Activated T-helper 1 cell treated with anti-CD3 and anti-CD28 coated beads, Interleukin-12 subunit alpha, Interleukin-12 subunit beta, Interleukin-2, Interleukin-4 antibody, amounts not matched to agents 30 ng/mL and 10 ng/mL and 1 ng/mL, durations not matched to agents 14 hours and 24 hours and 36 hours (primary cell): ENCODE measurements around the gene ATE1. TPM values are rescaled to one million over a fixed set of nuclear protein-coding genes. Genes with fewer than 3 reads are reported as not detected.

Source experiments
- DNase-seq: peaks from one replicate; pipeline ENCODE4 v3.0.0; 2021; ENCODE audit warnings: low spot score
- H3K27ac Mint-ChIP-seq: one replicate; pipeline ENCODE4 v1.8.0; 2021; ENCODE audit warnings: mild to moderate bottlenecking, mixed read lengths
- H3K27me3 Mint-ChIP-seq: one replicate; pipeline ENCODE4 v1.8.0; 2022; ENCODE audit warnings: mild to moderate bottlenecking, moderate library complexity, mixed read lengths; ENCODE audit not compliant: insufficient read depth
- H3K36me3 Mint-ChIP-seq: one replicate; pipeline ENCODE4 v1.8.0; 2021; ENCODE audit warnings: low read depth, mixed read lengths
- H3K4me1 Mint-ChIP-seq: one replicate; pipeline ENCODE4 v1.8.0; 2021; ENCODE audit warnings: low read depth, mixed read lengths
- H3K4me3 Mint-ChIP-seq: one replicate; pipeline ENCODE4 v1.8.0; 2021; ENCODE audit warnings: mild to moderate bottlenecking, moderate library complexity, mixed read lengths
- H3K9me3 Mint-ChIP-seq: one replicate; pipeline ENCODE4 v1.8.0; 2021; ENCODE audit warnings: mixed read lengths
- intact Hi-C: fragments of 100-400 bp; cut with micrococcal nuclease; formaldehyde crosslinking; loops from one replicate; pipeline ENCODE4 v1.15.1; 2024
- total RNA-seq: library from RNA; stranded (reverse); gene quantifications from 2 replicates; pipeline ENCODE4 v1.2.3, GENCODE V29; 2022

ATE1 gene
- total RNA-seq, 1 donor from 2014 or later: 37.5 TPM

DNA sequence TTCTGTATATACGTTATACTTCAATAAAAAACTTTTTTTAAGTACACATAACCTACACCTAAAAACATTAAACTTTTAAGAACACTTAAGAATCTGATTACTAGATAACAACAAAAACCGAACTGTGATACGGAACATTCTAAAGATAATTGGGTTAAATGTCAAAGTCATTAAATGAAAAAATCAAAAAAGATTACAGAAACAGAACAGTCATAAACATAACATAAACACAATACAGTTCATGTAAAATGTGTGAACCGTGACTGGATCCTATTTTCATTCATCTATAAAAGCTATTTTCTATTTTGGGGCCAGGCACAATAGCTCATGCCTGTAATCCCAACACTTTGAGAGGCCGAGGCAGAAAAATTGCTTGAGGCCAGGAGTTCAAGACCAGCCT, 38.6 kb downstream of the ATE1 start:
- Mint-ChIP-seq H3K36me3 (peaks cover 8% of the 10 kb centered on the region), H3K9me3 (no peaks in the 10 kb centered on the region)
- intact Hi-C loops: loop anchor here (5.0 kb wide), 1 partner anchor 152 kb away; no protein-coding TSS in a partner anchor

DNA sequence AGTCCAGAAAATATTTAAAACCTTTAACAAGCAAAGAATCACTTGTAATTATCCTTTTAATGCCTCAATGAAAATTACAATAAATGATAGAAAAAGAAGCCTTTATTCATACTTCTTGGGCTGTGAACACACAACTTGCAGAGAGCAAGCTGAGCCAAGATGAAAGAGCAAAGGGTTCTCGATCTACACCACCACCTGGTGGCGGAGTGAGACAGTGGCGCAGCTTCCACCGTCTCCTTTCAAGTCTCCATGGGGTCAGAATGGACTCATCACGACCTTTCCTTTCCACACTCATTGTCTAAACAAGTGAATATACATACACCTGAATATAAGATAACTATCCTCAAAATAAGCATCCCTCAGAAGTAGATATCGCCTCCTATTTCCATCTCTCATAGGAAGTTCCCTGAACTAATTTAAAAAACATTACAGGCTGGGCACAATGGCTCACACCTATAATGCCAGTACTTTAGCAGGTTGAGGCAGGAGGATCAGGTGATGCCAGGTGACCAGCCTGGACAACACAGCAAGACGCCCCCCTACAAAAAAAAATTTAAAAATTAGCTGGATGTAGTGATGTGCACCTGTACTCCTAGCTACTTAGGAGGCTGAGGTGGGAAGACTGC, 40.7 kb downstream of the ATE1 start:
- H3K9me3 Mint-ChIP-seq: no peaks in the 10 kb centered on the region
- no peaks in the 10 kb centered on the region for H3K4me1 Mint-ChIP-seq
- H3K4me3 Mint-ChIP-seq: no peak overlapping the region
- intact Hi-C loops: loop anchor here (1.0 to 5.0 kb wide), 3 partner anchors 63 to 945 kb away; no protein-coding TSS in a partner anchor
- DNase-seq: peak; percentile 3
- no peak overlapping the region for H3K27ac Mint-ChIP-seq
- H3K27me3 Mint-ChIP-seq: no peaks in the 10 kb centered on the region
- peaks cover 3% of the 10 kb centered on the region for H3K36me3 Mint-ChIP-seq

More for the DNA sequence above, 38.6 kb downstream of the ATE1 start:
- no peaks in the 10 kb centered on the region for H3K4me1 Mint-ChIP-seq
- no peak for DNase-seq
- H3K4me3 Mint-ChIP-seq: no peak overlapping the region
- no peak overlapping the region for H3K27ac Mint-ChIP-seq
- H3K27me3 Mint-ChIP-seq: no peaks in the 10 kb centered on the region

DNA sequence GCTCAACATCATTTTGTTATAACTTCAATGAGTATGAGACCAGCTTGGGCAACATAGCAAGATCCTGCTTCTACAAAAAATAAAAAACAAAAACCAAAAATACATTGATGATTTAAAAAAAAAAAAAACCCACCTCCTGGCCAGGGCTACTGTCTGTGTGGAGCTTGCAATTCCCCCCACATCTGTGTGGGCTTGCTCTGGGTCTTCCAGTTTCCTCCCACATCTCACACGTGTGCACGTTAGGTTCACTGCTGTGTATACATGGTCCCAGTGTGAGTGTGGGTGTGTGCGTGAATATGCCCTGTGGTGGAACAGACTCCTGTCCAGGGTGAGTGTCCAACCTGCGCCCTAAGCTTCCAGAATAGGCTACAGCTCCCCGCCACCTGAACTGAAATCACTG, 41.6 kb downstream of the ATE1 start:
- Mint-ChIP-seq H3K4me1 (no peaks in the 10 kb centered on the region), H3K9me3 (no peaks in the 10 kb centered on the region), H3K36me3 (no peaks in the 10 kb centered on the region), H3K4me3 (no peak overlapping the region), H3K27me3 (no peaks in the 10 kb centered on the region), H3K27ac (no peak overlapping the region)
- no peak for DNase-seq
- intact Hi-C loops: loop anchor here (5.0 kb wide), 1 partner anchor 149 kb away; no protein-coding TSS in a partner anchor

DNA sequence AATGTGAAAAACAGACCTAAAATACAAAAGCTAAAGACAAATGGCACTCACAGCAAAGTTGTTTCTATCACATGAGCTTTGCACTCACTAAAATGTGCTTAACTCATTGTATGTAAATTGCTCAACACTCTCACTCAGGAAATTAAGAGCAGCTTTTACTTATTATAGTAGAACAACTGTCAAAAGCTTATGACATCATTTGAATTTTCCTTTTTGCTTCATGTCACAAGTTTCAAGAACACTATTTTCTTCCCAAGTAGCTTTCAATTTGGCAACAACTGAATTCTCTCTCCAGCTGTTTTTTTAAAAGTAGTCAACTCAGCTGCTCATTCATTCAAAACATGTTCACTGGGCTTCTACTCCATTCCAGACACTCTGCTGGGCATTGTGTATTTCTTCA, 46.9 kb downstream of the ATE1 start:
- Mint-ChIP-seq H3K27me3 (no peaks in the 10 kb centered on the region), H3K36me3 (peaks cover 4% of the 10 kb centered on the region), H3K27ac (no peak overlapping the region), H3K4me3 (no peak overlapping the region), H3K9me3 (no peaks in the 10 kb centered on the region), H3K4me1 (no peaks in the 10 kb centered on the region)
- intact Hi-C loops: no loop called here
- no peak for DNase-seq

DNA sequence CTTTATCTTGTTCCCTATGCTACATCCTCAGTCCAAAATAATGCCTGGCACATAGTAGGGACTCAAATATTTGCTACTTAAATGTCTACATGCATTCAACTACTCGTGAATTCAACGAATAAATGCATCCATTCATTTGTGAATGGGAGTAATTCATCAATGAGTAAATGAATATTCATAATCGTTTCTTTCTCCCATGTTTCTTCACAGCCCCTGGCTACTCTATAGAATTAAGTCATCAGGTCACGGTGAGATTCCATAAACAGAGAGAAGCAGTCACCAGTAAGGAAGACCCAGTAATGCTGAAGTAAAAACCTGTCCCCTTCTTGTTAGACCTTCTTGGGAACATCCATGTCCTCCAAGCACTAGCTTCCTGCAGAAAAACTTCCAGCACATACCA, 48.4 kb downstream of the ATE1 start:
- Mint-ChIP-seq H3K9me3 (no peaks in the 10 kb centered on the region), H3K4me1 (no peaks in the 10 kb centered on the region), H3K27ac (no peak overlapping the region), H3K27me3 (no peaks in the 10 kb centered on the region), H3K36me3 (peaks cover 4% of the 10 kb centered on the region), H3K4me3 (no peak overlapping the region)
- no peak for DNase-seq
- intact Hi-C loops: no loop called here

DNA sequence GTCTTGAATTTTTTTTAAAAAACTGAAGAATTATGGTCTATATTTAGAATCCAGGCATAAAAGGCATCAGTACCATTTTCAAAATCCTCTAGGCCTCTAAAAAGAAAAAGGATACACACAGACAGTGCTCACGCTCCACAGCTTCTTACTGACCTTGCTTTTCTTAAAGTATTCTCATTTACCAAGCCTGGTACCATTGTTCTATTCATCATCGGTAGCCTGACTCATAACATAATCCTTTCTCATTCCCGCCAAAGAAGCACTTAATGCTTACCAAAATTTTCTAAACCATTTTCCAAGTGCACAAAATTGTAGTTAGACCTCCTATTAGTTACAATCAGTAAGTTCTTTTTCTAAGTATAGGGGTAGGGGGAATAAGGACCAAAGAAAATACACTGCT, 54.6 kb downstream of the ATE1 start:
- Mint-ChIP-seq H3K4me1 (no peaks in the 10 kb centered on the region), H3K36me3 (peaks cover 10% of the 10 kb centered on the region), H3K4me3 (no peak overlapping the region), H3K9me3 (no peaks in the 10 kb centered on the region), H3K27me3 (no peaks in the 10 kb centered on the region), H3K27ac (no peak overlapping the region)
- intact Hi-C loops: no loop called here
- DNase-seq: no peak

DNA sequence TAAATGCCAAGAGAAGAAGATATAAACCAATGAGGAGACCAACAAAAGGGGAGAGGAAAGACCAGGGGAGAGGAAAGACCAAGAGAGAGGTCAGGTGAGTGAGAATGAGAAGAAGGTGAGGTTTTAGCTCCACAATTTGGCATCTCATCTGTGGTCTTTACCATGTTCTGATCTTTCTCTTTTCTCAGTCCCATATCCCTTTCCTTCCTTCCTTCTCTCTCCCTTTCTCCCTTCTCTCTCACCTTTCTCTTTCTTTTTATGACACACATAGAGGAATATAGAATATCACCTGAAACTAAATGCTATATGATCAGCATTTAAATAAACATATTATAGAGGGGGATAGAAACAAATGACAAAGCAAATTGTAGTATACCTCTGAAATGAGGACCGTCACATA, 57.4 kb downstream of the ATE1 start:
- intact Hi-C loops: no loop called here
- Mint-ChIP-seq H3K4me3 (no peak overlapping the region), H3K4me1 (no peaks in the 10 kb centered on the region), H3K27me3 (no peaks in the 10 kb centered on the region), H3K36me3 (peaks cover 11% of the 10 kb centered on the region), H3K27ac (no peak overlapping the region), H3K9me3 (no peaks in the 10 kb centered on the region)
- DNase-seq: no peak

DNA sequence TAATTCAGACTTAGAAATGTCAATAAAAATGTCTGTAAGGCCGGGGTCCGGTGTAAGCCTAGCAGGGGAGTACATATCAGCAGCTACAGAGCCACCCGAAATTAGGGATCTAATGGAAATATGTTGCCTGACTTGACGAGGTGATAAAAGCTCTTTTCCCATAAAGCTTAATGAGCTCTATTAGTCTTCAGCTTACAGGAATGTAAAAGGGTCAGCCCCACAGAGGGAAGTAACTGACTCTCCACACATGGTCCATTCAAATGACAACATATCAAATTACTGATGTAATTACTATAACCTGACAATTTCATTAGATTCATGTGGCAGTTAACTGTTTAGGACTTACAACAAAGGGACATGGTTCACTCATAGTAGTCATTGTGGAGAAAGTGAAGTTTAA, 62.3 kb downstream of the ATE1 start:
- H3K9me3 Mint-ChIP-seq: no peaks in the 10 kb centered on the region
- no peaks in the 10 kb centered on the region for H3K27me3 Mint-ChIP-seq
- H3K4me1 Mint-ChIP-seq: no peaks in the 10 kb centered on the region
- H3K27ac Mint-ChIP-seq: no peak overlapping the region
- intact Hi-C loops: no loop called here
- no peak for DNase-seq
- H3K4me3 Mint-ChIP-seq: no peak overlapping the region
- H3K36me3 Mint-ChIP-seq: peaks cover 18% of the 10 kb centered on the region

DNA sequence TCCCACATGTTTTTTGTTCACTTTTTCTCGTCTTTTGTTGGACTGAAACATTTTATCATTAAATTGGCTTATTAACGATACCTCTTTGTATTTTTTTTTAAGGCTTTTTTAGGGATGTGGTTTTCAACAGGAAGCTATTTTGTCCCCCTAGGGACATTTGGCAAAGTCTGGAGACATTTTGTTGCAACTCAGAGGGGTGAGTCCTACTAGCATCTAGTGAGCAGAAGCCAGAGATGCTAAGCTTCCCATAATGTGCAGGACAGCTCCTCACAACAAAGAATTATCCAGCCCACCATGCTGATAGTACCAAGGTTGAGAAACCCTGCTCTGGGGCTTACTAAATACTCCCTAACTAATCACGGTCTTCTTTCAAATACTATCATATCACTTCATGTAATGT, 63.2 kb downstream of the ATE1 start:
- Mint-ChIP-seq H3K36me3 (peaks cover 16% of the 10 kb centered on the region), H3K27me3 (no peaks in the 10 kb centered on the region), H3K4me3 (no peak overlapping the region), H3K9me3 (no peaks in the 10 kb centered on the region), H3K4me1 (no peaks in the 10 kb centered on the region), H3K27ac (no peak overlapping the region)
- DNase-seq: no peak
- intact Hi-C loops: no loop called here

DNA sequence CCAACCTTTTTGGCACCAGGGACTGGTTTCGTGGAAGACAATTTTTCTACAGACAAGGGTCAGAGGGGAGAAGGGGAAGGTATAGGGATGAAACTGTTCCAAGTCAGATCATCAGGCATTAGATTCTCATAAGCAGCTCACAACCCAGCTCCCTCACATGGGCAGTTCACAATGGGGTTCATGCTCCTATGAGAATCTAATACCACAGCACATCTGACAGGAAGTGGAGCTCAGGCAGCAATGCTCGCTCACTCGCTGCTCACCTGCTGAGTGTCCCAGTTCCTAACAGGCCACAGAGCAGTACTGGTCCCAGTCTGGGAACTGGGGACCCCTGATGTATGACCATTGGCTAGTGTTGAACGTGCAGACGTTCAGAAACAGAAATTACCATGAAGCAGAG, 63.7 kb downstream of the ATE1 start:
- H3K27ac Mint-ChIP-seq: no peak overlapping the region
- H3K9me3 Mint-ChIP-seq: no peaks in the 10 kb centered on the region
- no peak overlapping the region for H3K4me3 Mint-ChIP-seq
- no peak for DNase-seq
- H3K4me1 Mint-ChIP-seq: no peaks in the 10 kb centered on the region
- no peaks in the 10 kb centered on the region for H3K27me3 Mint-ChIP-seq
- peaks cover 13% of the 10 kb centered on the region for H3K36me3 Mint-ChIP-seq
- intact Hi-C loops: no loop called here

DNA sequence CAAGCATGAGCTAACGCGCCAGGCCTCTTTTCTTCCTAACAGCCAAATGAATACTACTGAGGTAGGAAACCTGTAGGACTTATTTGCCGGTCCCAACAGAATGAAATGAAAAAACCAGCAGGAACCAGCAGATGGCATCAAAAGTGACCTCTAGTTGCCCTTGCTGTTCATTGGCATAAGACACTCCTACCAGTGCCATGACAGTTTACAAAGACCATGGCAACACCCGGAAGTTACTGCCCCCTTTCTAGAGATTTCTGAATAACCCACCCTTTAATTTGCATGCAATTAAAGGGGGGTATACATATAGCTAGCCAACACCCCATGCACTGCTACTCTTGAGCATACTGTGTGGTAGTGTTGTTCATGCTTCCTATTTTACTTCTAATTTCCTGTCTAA, 65.2 kb downstream of the ATE1 start:
- Mint-ChIP-seq H3K27me3 (no peaks in the 10 kb centered on the region), H3K36me3 (peaks cover 14% of the 10 kb centered on the region), H3K4me1 (no peaks in the 10 kb centered on the region), H3K27ac (no peak overlapping the region), H3K9me3 (peaks cover 4% of the 10 kb centered on the region), H3K4me3 (no peak overlapping the region)
- intact Hi-C loops: no loop called here
- no peak for DNase-seq

DNA sequence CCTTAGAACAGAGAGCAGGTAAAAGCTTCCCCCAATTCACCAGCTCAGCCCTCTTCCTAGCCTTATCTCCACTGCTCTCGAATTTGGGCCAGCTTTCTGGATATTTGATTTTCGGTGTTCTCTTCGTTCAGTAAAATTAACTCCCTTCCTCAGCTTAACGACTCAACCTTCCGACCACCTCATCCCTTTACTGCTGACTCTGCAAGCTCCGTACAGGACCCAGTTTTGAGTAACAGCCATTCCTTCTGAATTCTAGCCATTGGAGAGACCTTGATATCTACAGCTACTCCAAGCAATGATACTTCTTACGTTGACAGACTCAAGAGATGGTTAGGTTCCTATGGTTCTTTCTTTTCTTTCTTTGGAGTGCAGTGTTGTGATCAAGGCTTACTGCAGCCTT, 65.8 kb downstream of the ATE1 start:
- Mint-ChIP-seq H3K27ac (no peak overlapping the region), H3K27me3 (no peaks in the 10 kb centered on the region), H3K4me3 (no peak overlapping the region), H3K9me3 (peaks cover 10% of the 10 kb centered on the region), H3K36me3 (peaks cover 16% of the 10 kb centered on the region), H3K4me1 (no peaks in the 10 kb centered on the region)
- DNase-seq: no peak
- intact Hi-C loops: no loop called here

DNA sequence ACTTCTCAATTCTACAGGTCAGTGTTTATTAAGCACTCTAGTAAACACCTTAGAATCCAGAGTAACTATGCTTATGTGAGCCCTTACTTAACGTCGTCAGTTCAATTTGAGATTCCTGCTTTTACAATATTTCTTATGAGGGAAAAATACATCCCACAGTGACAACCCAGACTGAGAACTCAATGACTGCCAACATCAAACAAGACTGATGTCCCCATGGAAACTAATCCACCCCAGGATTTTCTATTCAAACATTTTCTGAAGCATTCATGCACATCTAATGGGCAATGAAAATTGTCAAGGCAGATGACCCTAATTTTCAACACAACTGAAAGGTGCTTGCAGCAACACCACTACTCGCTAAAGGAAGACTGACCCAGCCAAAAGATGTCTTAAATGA, 67.0 kb downstream of the ATE1 start:
- Mint-ChIP-seq H3K27ac (no peak overlapping the region), H3K4me1 (no peaks in the 10 kb centered on the region), H3K36me3 (peaks cover 17% of the 10 kb centered on the region), H3K4me3 (no peak overlapping the region), H3K9me3 (peaks cover 10% of the 10 kb centered on the region), H3K27me3 (no peaks in the 10 kb centered on the region)
- intact Hi-C loops: no loop called here
- no peak for DNase-seq
